ENCODE results near the gene ANKRD13C.

Gene ANKRD13C

GRCh38 chr1:70248729-70249128, 105.8 kb downstream of the ANKRD13C start:
- no peak overlapping the region for H3K27ac ChIP-seq
- TF ChIP-seq, protein P1, sequence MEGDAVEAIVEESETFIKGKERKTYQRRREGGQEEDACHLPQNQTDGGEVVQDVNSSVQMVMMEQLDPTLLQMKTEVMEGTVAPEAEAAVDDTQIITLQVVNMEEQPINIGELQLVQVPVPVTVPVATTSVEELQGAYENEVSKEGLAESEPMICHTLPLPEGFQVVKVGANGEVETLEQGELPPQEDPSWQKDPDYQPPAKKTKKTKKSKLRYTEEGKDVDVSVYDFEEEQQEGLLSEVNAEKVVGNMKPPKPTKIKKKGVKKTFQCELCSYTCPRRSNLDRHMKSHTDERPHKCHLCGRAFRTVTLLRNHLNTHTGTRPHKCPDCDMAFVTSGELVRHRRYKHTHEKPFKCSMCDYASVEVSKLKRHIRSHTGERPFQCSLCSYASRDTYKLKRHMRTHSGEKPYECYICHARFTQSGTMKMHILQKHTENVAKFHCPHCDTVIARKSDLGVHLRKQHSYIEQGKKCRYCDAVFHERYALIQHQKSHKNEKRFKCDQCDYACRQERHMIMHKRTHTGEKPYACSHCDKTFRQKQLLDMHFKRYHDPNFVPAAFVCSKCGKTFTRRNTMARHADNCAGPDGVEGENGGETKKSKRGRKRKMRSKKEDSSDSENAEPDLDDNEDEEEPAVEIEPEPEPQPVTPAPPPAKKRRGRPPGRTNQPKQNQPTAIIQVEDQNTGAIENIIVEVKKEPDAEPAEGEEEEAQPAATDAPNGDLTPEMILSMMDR (conservative IDR thresholded peaks at IDR 0.05): no peak

DNA sequence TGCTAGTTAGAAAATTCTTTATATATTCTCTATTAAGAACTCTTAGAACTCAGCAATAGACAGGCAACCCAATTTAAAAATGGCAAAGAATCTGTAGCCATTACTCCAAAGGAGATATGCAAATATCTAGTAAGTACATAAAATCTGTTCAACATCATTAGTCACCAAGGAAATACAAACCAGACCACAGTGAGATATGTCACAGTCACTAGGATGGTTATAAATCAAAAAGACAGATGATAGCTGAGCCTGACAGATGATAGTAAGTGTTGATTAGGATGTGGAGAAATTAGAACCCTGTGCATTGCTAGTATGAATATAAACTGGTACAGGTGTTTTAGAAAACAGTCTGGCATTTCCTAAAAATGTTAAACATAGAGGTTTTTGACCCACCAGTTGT, 106.8 kb downstream of the ANKRD13C start:
- TF ChIP-seq, protein P1 (conservative IDR thresholded peaks at IDR 0.05): no peak
- no peak overlapping the region for H3K27ac ChIP-seq

DNA sequence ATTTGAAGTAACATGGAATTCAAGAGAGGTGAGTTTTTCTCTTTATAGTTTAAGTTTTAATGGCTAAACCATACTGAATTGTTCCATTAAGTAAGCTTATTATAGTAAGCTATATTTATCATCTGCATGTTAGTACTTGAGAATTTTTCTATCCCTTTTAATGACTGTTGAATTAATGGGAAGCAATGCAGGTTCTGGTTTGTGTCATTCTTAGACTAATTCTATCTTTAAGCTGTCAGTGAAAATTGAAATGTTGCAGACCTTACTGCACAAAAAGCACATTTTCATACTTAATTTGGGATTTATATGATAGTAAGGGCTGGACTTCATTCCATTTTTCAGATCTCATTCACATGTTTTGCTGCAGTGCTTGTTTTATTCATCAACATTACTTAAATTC, 107.4 kb downstream of the ANKRD13C start:
- TF ChIP-seq, protein P1 (conservative IDR thresholded peaks at IDR 0.05): no peak
- no peak overlapping the region for H3K27ac ChIP-seq

- TF ChIP-seq, protein P1 (conservative IDR thresholded peaks at IDR 0.05): no peak
- H3K27ac ChIP-seq: no peak overlapping the region
Observed at GRCh38 chr1:70239940-70240339, 114.6 kb downstream of the ANKRD13C start.

DNA sequence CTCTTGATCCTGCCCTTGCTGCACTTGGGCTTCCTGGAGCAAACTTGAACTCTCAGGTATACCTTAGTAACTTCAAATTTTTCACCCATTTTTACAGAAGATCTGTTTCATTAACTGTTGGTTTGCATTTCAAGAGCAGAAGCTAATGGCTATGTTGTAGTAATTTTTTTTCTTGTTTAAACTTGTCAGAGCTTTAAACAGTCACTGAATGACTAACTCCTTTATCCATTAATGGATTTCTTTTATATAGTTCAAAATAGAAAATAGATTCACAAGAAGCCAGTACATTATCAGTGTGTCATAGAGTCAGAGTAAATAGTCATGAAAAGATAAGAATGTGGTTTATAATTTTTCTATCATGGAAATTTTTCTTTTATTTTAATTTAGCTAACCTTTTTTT, 119.8 kb downstream of the ANKRD13C start:
- TF ChIP-seq, protein P1 (conservative IDR thresholded peaks at IDR 0.05): no peak
- no peak overlapping the region for H3K27ac ChIP-seq

DNA sequence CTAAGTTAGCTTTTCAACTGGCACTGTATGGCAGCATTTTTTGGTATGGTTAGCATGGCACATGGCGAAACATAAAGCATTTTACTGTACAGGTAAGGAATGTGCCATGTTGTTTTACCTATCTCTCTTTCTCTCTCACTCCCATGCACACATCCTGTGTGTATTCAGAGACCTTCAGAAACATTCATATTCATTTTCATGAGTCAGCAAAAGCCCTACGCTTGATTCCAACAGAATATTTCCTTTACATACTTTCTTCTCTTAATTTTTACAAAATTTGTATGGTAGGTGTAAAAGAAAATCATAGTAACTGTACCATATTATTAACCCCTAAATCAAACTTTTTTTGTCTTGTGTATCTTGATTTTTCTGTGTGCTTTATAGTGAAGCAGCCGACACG, 123.0 kb downstream of the ANKRD13C start:
- H3K27ac ChIP-seq: no peak overlapping the region
- TF ChIP-seq, protein P1 (conservative IDR thresholded peaks at IDR 0.05): no peak

DNA sequence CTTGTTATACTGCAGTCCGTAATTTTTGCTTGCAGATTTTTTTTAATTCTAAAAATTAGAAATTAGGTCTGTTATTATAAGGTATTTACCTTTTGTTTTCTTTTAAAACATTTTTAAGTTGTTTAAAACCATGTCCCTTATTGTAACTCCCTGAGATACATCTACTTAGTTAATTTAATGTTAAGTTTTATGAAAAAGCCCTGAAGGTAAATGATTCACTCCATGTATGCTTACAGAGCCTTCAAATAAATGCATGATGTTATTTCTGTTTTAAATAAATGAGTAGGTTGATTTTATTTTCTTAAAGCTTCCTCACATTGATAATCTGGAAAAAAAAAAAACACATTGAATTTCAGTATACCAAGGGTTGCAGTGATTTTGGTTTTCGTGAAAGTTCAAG, 125.9 kb downstream of the ANKRD13C start:
- TF ChIP-seq, protein P1 (conservative IDR thresholded peaks at IDR 0.05): no peak
- no peak overlapping the region for H3K27ac ChIP-seq

- no peak overlapping the region for H3K27ac ChIP-seq
- TF ChIP-seq, protein P1 (conservative IDR thresholded peaks at IDR 0.05): no peak
Observed at GRCh38 chr1:70227439-70227838, 127.1 kb downstream of the ANKRD13C start.
